Measurements from ENCODE around the gene D2HGDH. TPM values are rescaled to one million over a fixed set of nuclear protein-coding genes. Genes with fewer than 3 reads are reported as not detected.

D2HGDH gene
- total and polyA plus RNA-seq, 2 donors from 2014 or later = 37.0 to 49.3 TPM

- H3K27me3 ChIP-seq (ENCODE audit: control insufficient read depth, insufficient read depth, low read length) = no peaks in the 10 kb centered on the region
- H3K4me3 ChIP-seq (ENCODE audit: low read length in 3 of 3) = no peak overlapping the region
- H3K9me3 ChIP-seq (ENCODE audit: control insufficient read depth in 2 of 3, insufficient read depth in 1 of 3, low read length in 3 of 3) = peaks cover 0 to 2% (median 2%) of the 10 kb centered on the region in 3 donors
- intact Hi-C loops (cut with DNase I) = no loop called here
- no peaks in the 10 kb centered on the region for H3K4me1 ChIP-seq (ENCODE audit: control insufficient read depth in 2 of 3, insufficient read depth in 2 of 3, low read depth in 1 of 3, low read length in 3 of 3)
- H3K36me3 ChIP-seq (ENCODE audit: control insufficient read depth in 2 of 3, insufficient read depth in 3 of 3, low read length in 3 of 3) = peaks cover 14 to 29% (median 27%) of the 10 kb centered on the region in 3 donors
- DNase-seq (no peak), FAIRE-seq (no peak)
- H3K9ac ChIP-seq (ENCODE audit: low read length in 3 of 3) = no peak overlapping the region
- no peak for TF ChIP-seq CTCF (IDR thresholded peaks at IDR 0.05; ENCODE audit: borderline replicate concordance, extremely low read depth, insufficient read depth)
- H3K27ac ChIP-seq (ENCODE audit: low read depth in 2 of 2, low read length in 2 of 2) = no peak overlapping the region
Observed at GRCh38 chr2:241719093-241719492, 15.3 kb upstream of the D2HGDH start.

- intact Hi-C loops (cut with DNase I) = no loop called here
- no peak overlapping the region for H3K4me3 ChIP-seq (ENCODE audit: low read length in 3 of 3)
- H3K27me3 ChIP-seq (ENCODE audit: control insufficient read depth, insufficient read depth, low read length) = no peaks in the 10 kb centered on the region
- H3K27ac ChIP-seq (ENCODE audit: low read depth in 2 of 2, low read length in 2 of 2) = no peak overlapping the region
- no peak for TF ChIP-seq CTCF (IDR thresholded peaks at IDR 0.05; ENCODE audit: borderline replicate concordance, extremely low read depth, insufficient read depth)
- H3K36me3 ChIP-seq (ENCODE audit: control insufficient read depth in 2 of 3, insufficient read depth in 3 of 3, low read length in 3 of 3) = peaks cover 14 to 29% (median 26%) of the 10 kb centered on the region in 3 donors
- peaks cover 0 to 2% (median 0%) of the 10 kb centered on the region in 3 donors for H3K9me3 ChIP-seq (ENCODE audit: control insufficient read depth in 2 of 3, insufficient read depth in 1 of 3, low read length in 3 of 3)
- no peak overlapping the region for H3K9ac ChIP-seq (ENCODE audit: low read length in 3 of 3)
- H3K4me1 ChIP-seq (ENCODE audit: control insufficient read depth in 2 of 3, insufficient read depth in 2 of 3, low read depth in 1 of 3, low read length in 3 of 3) = no peaks in the 10 kb centered on the region
- DNase-seq (no peak), FAIRE-seq (no peak)
Observed at GRCh38 chr2:241720099-241720498, 14.3 kb upstream of the D2HGDH start.

GRCh38 chr2:241720560-241720959, 13.9 kb upstream of the D2HGDH start:
- H3K27me3 ChIP-seq (ENCODE audit: control insufficient read depth, insufficient read depth, low read length) = no peaks in the 10 kb centered on the region
- DNase-seq (no peak), FAIRE-seq (no peak)
- intact Hi-C loops (cut with DNase I) = no loop called here
- no peaks in the 10 kb centered on the region for H3K4me1 ChIP-seq (ENCODE audit: control insufficient read depth in 2 of 3, insufficient read depth in 2 of 3, low read depth in 1 of 3, low read length in 3 of 3)
- H3K4me3 ChIP-seq (ENCODE audit: low read length in 3 of 3) = no peak overlapping the region
- peaks cover 14 to 29% (median 26%) of the 10 kb centered on the region in 3 donors for H3K36me3 ChIP-seq (ENCODE audit: control insufficient read depth in 2 of 3, insufficient read depth in 3 of 3, low read length in 3 of 3)
- no peak overlapping the region for H3K9ac ChIP-seq (ENCODE audit: low read length in 3 of 3)
- H3K9me3 ChIP-seq (ENCODE audit: control insufficient read depth in 2 of 3, insufficient read depth in 1 of 3, low read length in 3 of 3) = peaks cover 0 to 2% (median 0%) of the 10 kb centered on the region in 3 donors
- no peak for TF ChIP-seq CTCF (IDR thresholded peaks at IDR 0.05; ENCODE audit: borderline replicate concordance, extremely low read depth, insufficient read depth)
- no peak overlapping the region for H3K27ac ChIP-seq (ENCODE audit: low read depth in 2 of 2, low read length in 2 of 2)

- H3K4me1 ChIP-seq (ENCODE audit: control insufficient read depth in 2 of 3, insufficient read depth in 2 of 3, low read depth in 1 of 3, low read length in 3 of 3) = no peaks in the 10 kb centered on the region
- H3K27me3 ChIP-seq (ENCODE audit: control insufficient read depth, insufficient read depth, low read length) = no peaks in the 10 kb centered on the region
- H3K4me3 ChIP-seq (ENCODE audit: low read length in 3 of 3) = no peak overlapping the region
- FAIRE-seq (no peak), DNase-seq (no peak)
- no peak overlapping the region for H3K27ac ChIP-seq (ENCODE audit: low read depth in 2 of 2, low read length in 2 of 2)
- intact Hi-C loops (cut with DNase I) = no loop called here
- H3K9ac ChIP-seq (ENCODE audit: low read length in 3 of 3) = no peak overlapping the region
- no peak for TF ChIP-seq CTCF (IDR thresholded peaks at IDR 0.05; ENCODE audit: borderline replicate concordance, extremely low read depth, insufficient read depth)
- H3K36me3 ChIP-seq (ENCODE audit: control insufficient read depth in 2 of 3, insufficient read depth in 3 of 3, low read length in 3 of 3) = peaks cover 14 to 26% (median 24%) of the 10 kb centered on the region in 3 donors
- H3K9me3 ChIP-seq (ENCODE audit: control insufficient read depth in 2 of 3, insufficient read depth in 1 of 3, low read length in 3 of 3) = peaks cover 0 to 2% (median 0%) of the 10 kb centered on the region in 3 donors
Observed at GRCh38 chr2:241721852-241722251, 12.6 kb upstream of the D2HGDH start.

Data from kidney (tissue), 14 donors.